HepG2 (cell line): ENCODE measurements around the gene NALCN. TPM values are rescaled to one million over a fixed set of nuclear protein-coding genes. Genes with fewer than 3 reads are reported as not detected.

Experiments
- ATAC-seq: fragments of 200-7000 bp; cut with Tn5 transposase; 3 replicates; pipeline ENCODE4 v1.9.1; 2020; ENCODE audit warnings: mild to moderate bottlenecking, moderate library complexity
- BruUV-seq: library from RNA; stranded (reverse); fragments of 400-500 nt; replicated peaks from 2 replicates; lab custom pipeline; 2021; lab: Mats Ljungman, UMichigan
- CTCF ChIA-PET: fragments of 300-600 bp; formaldehyde crosslinking; extraction: SDS; loops from one replicate; lab custom pipeline; 2021; ENCODE audit warnings: low total read pairs, inconsistent platforms, low intra/inter-chr PET ratio; lab: Yijun Ruan, JAX
- POLR2A ChIA-PET: fragments of 350-600 bp; sonication (Branson Sonifier 250); formaldehyde crosslinking; loops from one replicate; lab custom pipeline; 2020; ENCODE audit warnings: antibody characterized with exemption, inconsistent platforms; lab: Yijun Ruan, JAX
- DNase-seq: peaks from one replicate; pipeline ENCODE4 v3.0.0-alpha.2; 2015; ENCODE audit warnings: low spot score
- FAIRE-seq: peaks from 3 replicates; lab custom pipeline; 2011; peaks lifted over from hg19 to GRCh38; lab: Jason Lieb, UNC
- H2AFZ ChIP-seq: one replicate; pipeline ENCODE4 v1.6.1; 2011; ENCODE audit warnings: low read length, inconsistent platforms
- H3K27ac ChIP-seq: fragments of 300-600 bp; 3 replicates; pipeline ENCODE4 v1.8.0; 2011; ENCODE audit warnings: mixed run types, mild to moderate bottlenecking, mixed read lengths, low read length, inconsistent platforms; ENCODE audit not compliant: insufficient read depth; ENCODE audit errors: extremely low read length
- H3K27me3 ChIP-seq, 2 experiments: fragments of 200-600 bp in 1 of 2; 2 replicates in 1 of 2; 3 replicates in 1 of 2; pipeline versions ENCODE4 v1.6.0 to v1.8.0; 2011; ENCODE audit warnings: low read length in 2 of 2, mild to moderate bottlenecking in 2 of 2, moderate library complexity in 2 of 2, inconsistent platforms in 1 of 2; ENCODE audit not compliant: insufficient read depth in 2 of 2, control insufficient read depth in 1 of 2
- H3K36me3 ChIP-seq, 2 experiments: fragments of 200-600 bp in 1 of 2; replicated peaks in 1 of 2; 2 replicates in 1 of 2; 3 replicates in 1 of 2; pipeline versions ENCODE4 v1.5.1 to v1.8.0; 2011; ENCODE audit warnings: low read length in 2 of 2, inconsistent platforms in 1 of 2; ENCODE audit not compliant: insufficient read depth in 2 of 2, control insufficient read depth in 1 of 2
- H3K4me1 ChIP-seq: 2 replicates; pipeline ENCODE4 v1.5.1; 2012; ENCODE audit warnings: low read length, inconsistent platforms; ENCODE audit not compliant: insufficient read depth
- H3K4me2 ChIP-seq: 2 replicates; pipeline ENCODE4 v1.6.0; 2011; ENCODE audit warnings: low read depth, low read length, inconsistent platforms
- H3K4me3 ChIP-seq, 3 experiments: fragments of 200-600 bp in 1 of 3; sonication (generic), shearing (Covaris generic) in 1 of 3; replicated peaks in 1 of 3; 2 replicates each; pipeline ENCODE4 v1.5.1; 2011 to 2016; ENCODE audit warnings: low read length in 3 of 3, inconsistent platforms in 2 of 3, low read depth in 2 of 3, mild to moderate bottlenecking in 2 of 3, control low read depth in 1 of 3, mixed read lengths in 1 of 3; ENCODE audit not compliant: insufficient read depth in 1 of 3
- H3K79me2 ChIP-seq: one replicate; pipeline ENCODE4 v1.6.1; 2011; ENCODE audit warnings: low read length, inconsistent platforms; ENCODE audit not compliant: insufficient read depth
- H3K9ac ChIP-seq: 2 replicates; pipeline ENCODE4 v1.6.0; 2011; ENCODE audit warnings: mild to moderate bottlenecking, low read depth, low read length, inconsistent platforms; ENCODE audit not compliant: insufficient read depth
- H3K9me3 ChIP-seq: 2 replicates; pipeline ENCODE4 v1.5.1; 2012; ENCODE audit warnings: mild to moderate bottlenecking, low read length
- H4K20me1 ChIP-seq: 2 replicates; pipeline ENCODE4 v1.6.0; 2011; ENCODE audit warnings: inconsistent platforms, mild to moderate bottlenecking, low read length, moderate library complexity; ENCODE audit not compliant: insufficient read depth
- LCORL ChIP-seq, 2 experiments: fragments of 450-650 bp in 1 of 2; sonication (generic) in 1 of 2; formaldehyde crosslinking in 1 of 2; IDR thresholded peaks; 2 replicates each; pipeline versions ENCODE4 v1.5.0 to v1.6.1; 2017 to 2020; ENCODE audit warnings: antibody characterized with exemption in 1 of 2, missing genetic modification reagents in 1 of 2
- MTA3 ChIP-seq: sonication (generic); formaldehyde crosslinking; IDR thresholded peaks from 2 replicates; pipeline ENCODE4 v1.4.0; 2020; ENCODE audit warnings: missing genetic modification reagents
- SYNCRIP ChIP-seq: fragments of 200-400 bp; formaldehyde crosslinking; IDR thresholded peaks from 2 replicates; pipeline ENCODE4 v1.6.1; 2018; ENCODE audit warnings: mild to moderate bottlenecking, low read depth, low read length; ENCODE audit not compliant: insufficient read depth
- YY1 ChIP-seq: IDR thresholded peaks from 2 replicates; pipeline ENCODE4 v1.6.1; 2011; ENCODE audit warnings: low read length, low read depth, moderate library complexity, mild to moderate bottlenecking; ENCODE audit not compliant: insufficient read depth, insufficient replicate concordance
- ZNF501 ChIP-seq: sonication (generic); formaldehyde crosslinking; IDR thresholded peaks from 2 replicates; pipeline ENCODE4 v1.5.1; 2020; ENCODE audit warnings: mild to moderate bottlenecking, moderate library complexity, missing genetic modification reagents
- in situ Hi-C: cut with HindIII; loops from 2 replicates; pipeline ENCODE4 v1.10.0; 2017; ENCODE audit warnings: low pct_unique_long_range_greater_than_20kb; ENCODE audit not compliant: extremely low pct_ligation_motif_present
- intact Hi-C: fragments of 100-400 bp; cut with micrococcal nuclease; formaldehyde crosslinking; loops from one replicate; pipeline ENCODE4 v1.10.0; 2022; ENCODE audit not compliant: unreplicated experiment
- polyA plus RNA-seq, 8 experiments: library from polyadenylated mRNA; depleted of rRNA in 3 of 8; stranded (reverse) in 7 of 8; unstranded in 1 of 8; fragments of >200 nt; fragmentation: Illumina TruSeq in 4 of 8; extraction: Trizol in 4 of 8; gene quantifications; 2 replicates each; pipeline versions ENCODE4 v1.2.1 to v1.2.3, GENCODE V29; 2011 to 2016; ENCODE audit warnings: low read depth in 4 of 8, missing spikeins in 1 of 8, mixed read lengths in 1 of 8; ENCODE audit not compliant: insufficient read depth in 1 of 8
- total RNA-seq, 5 experiments: library from RNA; depleted of rRNA; stranded (reverse); fragments of >200 nt; fragmentation: Illumina TruSeq; extraction: Trizol; gene quantifications; 2 replicates each; pipeline ENCODE4 v1.2.3, GENCODE V29; 2016; ENCODE audit warnings: low read depth in 1 of 5
- TF ChIP-seq, protein P1 (sequence below): sonication (generic); formaldehyde crosslinking; IDR thresholded peaks from 2 replicates; pipeline ENCODE4 v1.4.0; 2020; ENCODE audit warnings: mild to moderate bottlenecking, missing genetic modification reagents

Gene NALCN
- total and polyA plus RNA-seq, 2 of the 13 experiments (the other 11 are each of a cell fraction or from before 2014, with no cell fraction given): not detected

DNA sequence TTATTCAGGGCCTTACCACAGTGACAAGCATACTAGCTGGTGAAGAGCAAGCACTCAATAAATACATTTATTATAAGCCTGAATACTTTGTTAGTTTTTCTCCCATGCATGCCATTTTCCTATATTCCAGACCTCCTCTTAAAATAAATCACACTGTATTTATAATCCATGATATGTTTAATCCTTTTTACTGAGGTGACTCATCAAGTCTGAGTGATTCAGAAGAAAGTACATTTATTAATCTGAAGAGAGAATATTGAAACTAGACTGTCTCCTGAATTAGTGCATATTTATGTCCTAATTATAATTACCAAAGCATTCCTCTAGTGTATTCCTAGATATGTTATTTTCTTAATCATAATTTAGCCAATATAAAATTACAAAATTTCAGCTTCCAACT is 323.3 kb downstream of the NALCN start:
- in situ Hi-C loops: no loop called here
- ChIA-PET POLR2A (no interaction called here), CTCF (no interaction called here)
- DNase-seq (no peak), ATAC-seq (no peak), FAIRE-seq (no peak)
- Histone ChIP-seq H3K4me2 (no peak overlapping the region), H2AFZ (no peak overlapping the region), H3K9me3 (no peaks in the 10 kb centered on the region), H3K9ac (no peak overlapping the region), H3K27me3 (peaks cover 3 to 20% of the 10 kb centered on the region in 2 experiments; a peak in 2 of 5 replicates), H3K4me1 (no peaks in the 10 kb centered on the region), H3K4me3 (no peak overlapping the region), H3K79me2 (no peaks in the 10 kb centered on the region), H3K36me3 (no peaks in the 10 kb centered on the region), H4K20me1 (no peaks in the 10 kb centered on the region), H3K27ac (no peak overlapping the region)
- intact Hi-C loops: no loop called here
- TF ChIP-seq, protein P1, sequence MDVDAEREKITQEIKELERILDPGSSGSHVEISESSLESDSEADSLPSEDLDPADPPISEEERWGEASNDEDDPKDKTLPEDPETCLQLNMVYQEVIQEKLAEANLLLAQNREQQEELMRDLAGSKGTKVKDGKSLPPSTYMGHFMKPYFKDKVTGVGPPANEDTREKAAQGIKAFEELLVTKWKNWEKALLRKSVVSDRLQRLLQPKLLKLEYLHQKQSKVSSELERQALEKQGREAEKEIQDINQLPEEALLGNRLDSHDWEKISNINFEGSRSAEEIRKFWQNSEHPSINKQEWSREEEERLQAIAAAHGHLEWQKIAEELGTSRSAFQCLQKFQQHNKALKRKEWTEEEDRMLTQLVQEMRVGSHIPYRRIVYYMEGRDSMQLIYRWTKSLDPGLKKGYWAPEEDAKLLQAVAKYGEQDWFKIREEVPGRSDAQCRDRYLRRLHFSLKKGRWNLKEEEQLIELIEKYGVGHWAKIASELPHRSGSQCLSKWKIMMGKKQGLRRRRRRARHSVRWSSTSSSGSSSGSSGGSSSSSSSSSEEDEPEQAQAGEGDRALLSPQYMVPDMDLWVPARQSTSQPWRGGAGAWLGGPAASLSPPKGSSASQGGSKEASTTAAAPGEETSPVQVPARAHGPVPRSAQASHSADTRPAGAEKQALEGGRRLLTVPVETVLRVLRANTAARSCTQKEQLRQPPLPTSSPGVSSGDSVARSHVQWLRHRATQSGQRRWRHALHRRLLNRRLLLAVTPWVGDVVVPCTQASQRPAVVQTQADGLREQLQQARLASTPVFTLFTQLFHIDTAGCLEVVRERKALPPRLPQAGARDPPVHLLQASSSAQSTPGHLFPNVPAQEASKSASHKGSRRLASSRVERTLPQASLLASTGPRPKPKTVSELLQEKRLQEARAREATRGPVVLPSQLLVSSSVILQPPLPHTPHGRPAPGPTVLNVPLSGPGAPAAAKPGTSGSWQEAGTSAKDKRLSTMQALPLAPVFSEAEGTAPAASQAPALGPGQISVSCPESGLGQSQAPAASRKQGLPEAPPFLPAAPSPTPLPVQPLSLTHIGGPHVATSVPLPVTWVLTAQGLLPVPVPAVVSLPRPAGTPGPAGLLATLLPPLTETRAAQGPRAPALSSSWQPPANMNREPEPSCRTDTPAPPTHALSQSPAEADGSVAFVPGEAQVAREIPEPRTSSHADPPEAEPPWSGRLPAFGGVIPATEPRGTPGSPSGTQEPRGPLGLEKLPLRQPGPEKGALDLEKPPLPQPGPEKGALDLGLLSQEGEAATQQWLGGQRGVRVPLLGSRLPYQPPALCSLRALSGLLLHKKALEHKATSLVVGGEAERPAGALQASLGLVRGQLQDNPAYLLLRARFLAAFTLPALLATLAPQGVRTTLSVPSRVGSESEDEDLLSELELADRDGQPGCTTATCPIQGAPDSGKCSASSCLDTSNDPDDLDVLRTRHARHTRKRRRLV (CRISPR knock-in tag): no peak
- TF ChIP-seq ZNF501 (CRISPR knock-in tag) (no peak), LCORL (IDR thresholded peaks at IDR 0.05) (no peak), LCORL (CRISPR knock-in tag; IDR thresholded peaks at IDR 0.05) (no peak), YY1 (no peak), MTA3 (CRISPR knock-in tag) (no peak), SYNCRIP (no peak)
- BruUV-seq: no TSS peak
